Measurements from ENCODE around the gene LSM4. TPM values are rescaled to one million over a fixed set of nuclear protein-coding genes. Genes with fewer than 3 reads are reported as not detected.

LSM4 gene
- total and polyA plus RNA-seq, 4 donors: 32.2 to 91.8 (median 46.5) TPM

- H3K27ac ChIP-seq (ENCODE audit: low read depth in 1 of 2, low read length in 2 of 2): no peak overlapping the region
- 97% methylated on average over 13 of the region's 13 CpGs for WGBS, 2 donors
These were observed 49.2 kb downstream of the LSM4 start for GRCh38 chr19:18273561-18274218.

GRCh38 chr19:18271433-18271841, 51.4 kb downstream of the LSM4 start:
- Histone ChIP-seq H3K27ac (ENCODE audit: low read depth in 1 of 2, low read length in 2 of 2) (no peak overlapping the region), H3K36me3 (ENCODE audit: control insufficient read depth in 1 of 2, insufficient read depth in 2 of 2, low read length in 1 of 2) (peaks cover 0 to 9% of the 10 kb centered on the region in 2 donors), H3K27me3 (ENCODE audit: control insufficient read depth in 1 of 2, insufficient read depth in 2 of 2, low read length in 1 of 2) (no peaks in the 10 kb centered on the region), H3K4me3 (ENCODE audit: low read length in 2 of 2) (no peak overlapping the region), H3K9me3 (ENCODE audit: control insufficient read depth, low read length) (no peaks in the 10 kb centered on the region), H3K4me1 (ENCODE audit: control insufficient read depth in 1 of 2, insufficient read depth in 2 of 2, low read length in 2 of 2) (peaks cover 0 to 2% of the 10 kb centered on the region in 2 donors)
- DNase-seq: no peak
- WGBS, 2 donors: 43 to 48% methylated on average over 6 of the region's 6 CpGs
- intact Hi-C loops (cut with DNase I): no loop called here
- ATAC-seq (ENCODE audit: low FRiP score): no peak

More at GRCh38 chr19:18273561-18274218, 49.2 kb downstream of the LSM4 start:
- Histone ChIP-seq H3K4me1 (ENCODE audit: control insufficient read depth in 1 of 2, insufficient read depth in 2 of 2, low read length in 2 of 2) (peaks cover 0 to 2% of the 10 kb centered on the region in 2 donors), H3K4me3 (ENCODE audit: low read length in 2 of 2) (no peak overlapping the region), H3K36me3 (ENCODE audit: control insufficient read depth in 1 of 2, insufficient read depth in 2 of 2, low read length in 1 of 2) (peaks cover 0 to 3% of the 10 kb centered on the region in 2 donors), H3K27me3 (ENCODE audit: control insufficient read depth in 1 of 2, insufficient read depth in 2 of 2, low read length in 1 of 2) (no peaks in the 10 kb centered on the region), H3K9me3 (ENCODE audit: control insufficient read depth, low read length) (no peaks in the 10 kb centered on the region)
- intact Hi-C loops (cut with DNase I): no loop called here
- DNase-seq (no peak), ATAC-seq (ENCODE audit: low FRiP score) (no peak)

- Histone ChIP-seq H3K9me3 (ENCODE audit: control insufficient read depth, low read length) (no peaks in the 10 kb centered on the region), H3K4me3 (ENCODE audit: low read length in 2 of 2) (no peak overlapping the region), H3K27ac (ENCODE audit: low read depth in 1 of 2, low read length in 2 of 2) (no peak overlapping the region), H3K36me3 (ENCODE audit: control insufficient read depth in 1 of 2, insufficient read depth in 2 of 2, low read length in 1 of 2) (peaks cover 3 to 11% of the 10 kb centered on the region in 2 donors), H3K4me1 (ENCODE audit: control insufficient read depth in 1 of 2, insufficient read depth in 2 of 2, low read length in 2 of 2) (no peaks in the 10 kb centered on the region), H3K27me3 (ENCODE audit: control insufficient read depth in 1 of 2, insufficient read depth in 2 of 2, low read length in 1 of 2) (no peaks in the 10 kb centered on the region)
- ATAC-seq (ENCODE audit: low FRiP score): no peak
- no peak for DNase-seq
- intact Hi-C loops (cut with DNase I): no loop called here
- WGBS, 2 donors: 83 to 86% methylated on average over 9 of the region's 9 CpGs
These were observed 52.5 kb downstream of the LSM4 start for GRCh38 chr19:18270326-18270725.

GRCh38 chr19:18269070-18269723, 53.7 kb downstream of the LSM4 start:
- Histone ChIP-seq H3K36me3 (ENCODE audit: control insufficient read depth in 1 of 2, insufficient read depth in 2 of 2, low read length in 1 of 2) (peaks cover 3 to 11% of the 10 kb centered on the region in 2 donors), H3K9me3 (ENCODE audit: control insufficient read depth, low read length) (no peaks in the 10 kb centered on the region), H3K27me3 (ENCODE audit: control insufficient read depth in 1 of 2, insufficient read depth in 2 of 2, low read length in 1 of 2) (no peaks in the 10 kb centered on the region), H3K4me1 (ENCODE audit: control insufficient read depth in 1 of 2, insufficient read depth in 2 of 2, low read length in 2 of 2) (no peaks in the 10 kb centered on the region), H3K27ac (ENCODE audit: low read depth in 1 of 2, low read length in 2 of 2) (no peak overlapping the region), H3K4me3 (ENCODE audit: low read length in 2 of 2) (no peak overlapping the region)
- intact Hi-C loops (cut with DNase I): no loop called here
- DNase-seq (no peak), ATAC-seq (ENCODE audit: low FRiP score) (no peak)
- WGBS, 2 donors: 73 to 78% methylated on average over 2 of the region's 2 CpGs

- Histone ChIP-seq H3K36me3 (ENCODE audit: control insufficient read depth in 1 of 2, insufficient read depth in 2 of 2, low read length in 1 of 2) (peaks cover 3 to 11% of the 10 kb centered on the region in 2 donors), H3K4me3 (ENCODE audit: low read length in 2 of 2) (no peak overlapping the region), H3K9me3 (ENCODE audit: control insufficient read depth, low read length) (no peaks in the 10 kb centered on the region), H3K27me3 (ENCODE audit: control insufficient read depth in 1 of 2, insufficient read depth in 2 of 2, low read length in 1 of 2) (no peaks in the 10 kb centered on the region), H3K27ac (ENCODE audit: low read depth in 1 of 2, low read length in 2 of 2) (no peak overlapping the region), H3K4me1 (ENCODE audit: control insufficient read depth in 1 of 2, insufficient read depth in 2 of 2, low read length in 2 of 2) (no peaks in the 10 kb centered on the region)
- intact Hi-C loops (cut with DNase I): no loop called here
- DNase-seq: no peak
- ATAC-seq (ENCODE audit: low FRiP score): no peak
- WGBS, 2 donors: 90 to 91% methylated on average over 42 of the region's 42 CpGs
These were observed 55.8 kb downstream of the LSM4 start for GRCh38 chr19:18266771-18267686.

GRCh38 chr19:18265582-18265981, 57.3 kb downstream of the LSM4 start:
- no peaks in the 10 kb centered on the region for H3K27me3 ChIP-seq (ENCODE audit: control insufficient read depth in 1 of 2, insufficient read depth in 2 of 2, low read length in 1 of 2)
- no peaks in the 10 kb centered on the region for H3K9me3 ChIP-seq (ENCODE audit: control insufficient read depth, low read length)
- no peak for DNase-seq
- peaks cover 3 to 11% of the 10 kb centered on the region in 2 donors for H3K36me3 ChIP-seq (ENCODE audit: control insufficient read depth in 1 of 2, insufficient read depth in 2 of 2, low read length in 1 of 2)
- intact Hi-C loops (cut with DNase I): no loop called here
- H3K4me3 ChIP-seq (ENCODE audit: low read length in 2 of 2): no peak overlapping the region
- no peak overlapping the region for H3K27ac ChIP-seq (ENCODE audit: low read depth in 1 of 2, low read length in 2 of 2)
- no peak for ATAC-seq (ENCODE audit: low FRiP score)
- no peaks in the 10 kb centered on the region for H3K4me1 ChIP-seq (ENCODE audit: control insufficient read depth in 1 of 2, insufficient read depth in 2 of 2, low read length in 2 of 2)
- WGBS, 2 donors: 86 to 89% methylated on average over 7 of the region's 7 CpGs

- WGBS, 2 donors: 90 to 92% methylated on average over 23 of the region's 23 CpGs
- Histone ChIP-seq H3K9me3 (ENCODE audit: control insufficient read depth, low read length) (no peaks in the 10 kb centered on the region), H3K27ac (ENCODE audit: low read depth in 1 of 2, low read length in 2 of 2) (no peak overlapping the region), H3K4me3 (ENCODE audit: low read length in 2 of 2) (no peak overlapping the region), H3K27me3 (ENCODE audit: control insufficient read depth in 1 of 2, insufficient read depth in 2 of 2, low read length in 1 of 2) (no peaks in the 10 kb centered on the region), H3K36me3 (ENCODE audit: control insufficient read depth in 1 of 2, insufficient read depth in 2 of 2, low read length in 1 of 2) (peaks cover 3 to 11% of the 10 kb centered on the region in 2 donors), H3K4me1 (ENCODE audit: control insufficient read depth in 1 of 2, insufficient read depth in 2 of 2, low read length in 2 of 2) (no peaks in the 10 kb centered on the region)
- no peak for DNase-seq
- intact Hi-C loops (cut with DNase I): no loop called here
- no peak for ATAC-seq (ENCODE audit: low FRiP score)
These were observed 57.8 kb downstream of the LSM4 start for GRCh38 chr19:18264971-18265540.

GRCh38 chr19:18264137-18264854, 58.6 kb downstream of the LSM4 start:
- Histone ChIP-seq H3K27me3 (ENCODE audit: control insufficient read depth in 1 of 2, insufficient read depth in 2 of 2, low read length in 1 of 2) (no peaks in the 10 kb centered on the region), H3K4me1 (ENCODE audit: control insufficient read depth in 1 of 2, insufficient read depth in 2 of 2, low read length in 2 of 2) (no peaks in the 10 kb centered on the region), H3K4me3 (ENCODE audit: low read length in 2 of 2) (no peak overlapping the region), H3K9me3 (ENCODE audit: control insufficient read depth, low read length) (no peaks in the 10 kb centered on the region), H3K36me3 (ENCODE audit: control insufficient read depth in 1 of 2, insufficient read depth in 2 of 2, low read length in 1 of 2) (peaks cover 3 to 11% of the 10 kb centered on the region in 2 donors), H3K27ac (ENCODE audit: low read depth in 1 of 2, low read length in 2 of 2) (no peak overlapping the region)
- intact Hi-C loops (cut with DNase I): no loop called here
- no peak for DNase-seq
- no peak for ATAC-seq (ENCODE audit: low FRiP score)
- WGBS, 2 donors: 87 to 92% methylated on average over 23 of the region's 23 CpGs
